GM12878 (cell line): ENCODE measurements around the gene SYNDIG1.

Experiments used
- CTCF ChIP-seq, 3 experiments: IDR thresholded peaks in 2 of 3; conservative IDR thresholded peaks in 1 of 3; 2 replicates each; pipeline ENCODE4 v1.5.1; 2011; ENCODE audit warnings: low read depth in 3 of 3, low read length in 3 of 3, mild to moderate bottlenecking in 3 of 3, control low read depth in 2 of 3, moderate library complexity in 2 of 3, inconsistent platforms in 1 of 3, mixed read lengths in 1 of 3; ENCODE audit not compliant: control insufficient read depth in 2 of 3, insufficient read depth in 1 of 3; ENCODE audit errors: extremely low read depth in 1 of 3
- GABPA ChIP-seq: IDR thresholded peaks from 2 replicates; pipeline ENCODE4 v1.6.1; 2014; ENCODE audit warnings: antibody characterized with exemption, low read depth, mild to moderate bottlenecking, inconsistent platforms
- NFYB ChIP-seq: IDR thresholded peaks from 2 replicates; pipeline ENCODE4 v1.6.1; 2011; ENCODE audit warnings: low read depth, mild to moderate bottlenecking, low read length, improper control_type of control experiment, moderate library complexity; ENCODE audit not compliant: insufficient read depth
- POLR2A ChIP-seq: IDR thresholded peaks from 2 replicates; pipeline ENCODE4 v1.6.1; 2011; ENCODE audit warnings: low read depth, mild to moderate bottlenecking, low read length
- POLR2AphosphoS5 ChIP-seq: IDR thresholded peaks from 2 replicates; pipeline ENCODE4 v1.6.1; 2011; ENCODE audit warnings: mild to moderate bottlenecking, low read length, inconsistent platforms
- RBBP5 ChIP-seq: fragments of 200-600 bp; sonication (generic); conservative IDR thresholded peaks from 2 replicates; pipeline ENCODE4 v1.6.1; 2016
- SPI1 ChIP-seq: IDR thresholded peaks from 2 replicates; pipeline ENCODE4 v1.6.1; 2011; ENCODE audit warnings: low read depth, mild to moderate bottlenecking, low read length, moderate library complexity, borderline replicate concordance; ENCODE audit not compliant: insufficient read depth
- ZNF24 ChIP-seq: fragments of 450-650 bp; IDR thresholded peaks from 2 replicates; pipeline ENCODE4 v1.6.1; 2017; ENCODE audit warnings: antibody characterized with exemption, mild to moderate bottlenecking
- TF ChIP-seq, protein P1 (sequence below): IDR thresholded peaks from 2 replicates; pipeline ENCODE4 v1.6.1; 2012; ENCODE audit warnings: improper control_type of control experiment, low read depth, low read length; ENCODE audit not compliant: insufficient replicate concordance

GRCh38 chr20:24647713-24648112 lies 178.3 kb downstream of the SYNDIG1 start:
- TF ChIP-seq, protein P1, sequence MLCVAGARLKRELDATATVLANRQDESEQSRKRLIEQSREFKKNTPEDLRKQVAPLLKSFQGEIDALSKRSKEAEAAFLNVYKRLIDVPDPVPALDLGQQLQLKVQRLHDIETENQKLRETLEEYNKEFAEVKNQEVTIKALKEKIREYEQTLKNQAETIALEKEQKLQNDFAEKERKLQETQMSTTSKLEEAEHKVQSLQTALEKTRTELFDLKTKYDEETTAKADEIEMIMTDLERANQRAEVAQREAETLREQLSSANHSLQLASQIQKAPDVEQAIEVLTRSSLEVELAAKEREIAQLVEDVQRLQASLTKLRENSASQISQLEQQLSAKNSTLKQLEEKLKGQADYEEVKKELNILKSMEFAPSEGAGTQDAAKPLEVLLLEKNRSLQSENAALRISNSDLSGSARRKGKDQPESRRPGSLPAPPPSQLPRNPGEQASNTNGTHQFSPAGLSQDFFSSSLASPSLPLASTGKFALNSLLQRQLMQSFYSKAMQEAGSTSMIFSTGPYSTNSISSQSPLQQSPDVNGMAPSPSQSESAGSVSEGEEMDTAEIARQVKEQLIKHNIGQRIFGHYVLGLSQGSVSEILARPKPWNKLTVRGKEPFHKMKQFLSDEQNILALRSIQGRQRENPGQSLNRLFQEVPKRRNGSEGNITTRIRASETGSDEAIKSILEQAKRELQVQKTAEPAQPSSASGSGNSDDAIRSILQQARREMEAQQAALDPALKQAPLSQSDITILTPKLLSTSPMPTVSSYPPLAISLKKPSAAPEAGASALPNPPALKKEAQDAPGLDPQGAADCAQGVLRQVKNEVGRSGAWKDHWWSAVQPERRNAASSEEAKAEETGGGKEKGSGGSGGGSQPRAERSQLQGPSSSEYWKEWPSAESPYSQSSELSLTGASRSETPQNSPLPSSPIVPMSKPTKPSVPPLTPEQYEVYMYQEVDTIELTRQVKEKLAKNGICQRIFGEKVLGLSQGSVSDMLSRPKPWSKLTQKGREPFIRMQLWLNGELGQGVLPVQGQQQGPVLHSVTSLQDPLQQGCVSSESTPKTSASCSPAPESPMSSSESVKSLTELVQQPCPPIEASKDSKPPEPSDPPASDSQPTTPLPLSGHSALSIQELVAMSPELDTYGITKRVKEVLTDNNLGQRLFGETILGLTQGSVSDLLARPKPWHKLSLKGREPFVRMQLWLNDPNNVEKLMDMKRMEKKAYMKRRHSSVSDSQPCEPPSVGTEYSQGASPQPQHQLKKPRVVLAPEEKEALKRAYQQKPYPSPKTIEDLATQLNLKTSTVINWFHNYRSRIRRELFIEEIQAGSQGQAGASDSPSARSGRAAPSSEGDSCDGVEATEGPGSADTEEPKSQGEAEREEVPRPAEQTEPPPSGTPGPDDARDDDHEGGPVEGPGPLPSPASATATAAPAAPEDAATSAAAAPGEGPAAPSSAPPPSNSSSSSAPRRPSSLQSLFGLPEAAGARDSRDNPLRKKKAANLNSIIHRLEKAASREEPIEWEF: no peak
- no peak for TF ChIP-seq NFYB
- TF ChIP-seq POLR2AphosphoS5: no peak
- no peak for TF ChIP-seq CTCF (IDR thresholded peaks at IDR 0.05 in 2 of 3, conservative IDR thresholded peaks at IDR 0.05 in 1 of 3; ENCODE audit: control insufficient read depth in 2 of 3, extremely low read depth in 1 of 3, insufficient read depth in 1 of 3, low read depth in 3 of 3, low read length in 3 of 3)
- TF ChIP-seq POLR2A: no peak
- no peak for TF ChIP-seq GABPA
- no peak for TF ChIP-seq ZNF24
- TF ChIP-seq SPI1: no peak
- no peak for TF ChIP-seq RBBP5
